T-helper 1 cell treated with Interleukin-12 subunit alpha and Interleukin-12 subunit beta and Interleukin-4 antibody, amounts not matched to agents 30 μg/mL and 1 μg/mL, for 36 hours (primary cell): ENCODE results near the gene HERC6.
A peak's percentile ranks its signal among the peaks of the same experiment; 100 is the strongest.
"Not testable (repeated sequence)": the region's sequence is repeated elsewhere in the genome, so short reads cannot be mapped to it uniquely, and the experiment has no call there.

ENCODE experiments used
- H3K27ac Mint-ChIP-seq: one replicate; pipeline ENCODE4 v1.8.0; 2021; ENCODE audit warnings: mild to moderate bottlenecking, mixed read lengths
- H3K27me3 Mint-ChIP-seq: one replicate; pipeline ENCODE4 v1.8.0; 2021; ENCODE audit warnings: low read depth, mixed read lengths
- H3K36me3 Mint-ChIP-seq: one replicate; pipeline ENCODE4 v1.8.0; 2021; ENCODE audit warnings: low read depth, mixed read lengths
- H3K4me1 Mint-ChIP-seq: one replicate; pipeline ENCODE4 v1.8.0; 2021; ENCODE audit warnings: low read depth, mixed read lengths
- H3K4me3 Mint-ChIP-seq: one replicate; pipeline ENCODE4 v1.8.0; 2021; ENCODE audit warnings: mild to moderate bottlenecking, moderate library complexity, mixed read lengths
- H3K9me3 Mint-ChIP-seq: one replicate; pipeline ENCODE4 v1.8.0; 2021; ENCODE audit warnings: mixed read lengths

Gene HERC6

GRCh38 chr4:88360791-88361190 is 17.9 kb upstream of the HERC6 start:
- Mint-ChIP-seq H3K4me1 (no peaks in the 10 kb centered on the region), H3K36me3 (peaks cover 2% of the 10 kb centered on the region), H3K4me3 (no peak overlapping the region), H3K27ac (no peak overlapping the region), H3K9me3 (peaks cover 25% of the 10 kb centered on the region), H3K27me3 (peaks cover 5% of the 10 kb centered on the region)

GRCh38 chr4:88361217-88361773 is 17.4 kb upstream of the HERC6 start:
- not testable (repeated sequence) for H3K36me3 Mint-ChIP-seq, H3K27ac Mint-ChIP-seq, H3K27me3 Mint-ChIP-seq, H3K4me1 Mint-ChIP-seq, H3K4me3 Mint-ChIP-seq
- peaks cover 25% of the 10 kb centered on the region for H3K9me3 Mint-ChIP-seq

- H3K36me3 Mint-ChIP-seq = no peaks in the 10 kb centered on the region
- peaks cover 5% of the 10 kb centered on the region for H3K27me3 Mint-ChIP-seq
- no peak overlapping the region for H3K27ac Mint-ChIP-seq
- peaks cover 8% of the 10 kb centered on the region for H3K9me3 Mint-ChIP-seq
- no peak overlapping the region for H3K4me3 Mint-ChIP-seq
- H3K4me1 Mint-ChIP-seq = peaks cover 6% of the 10 kb centered on the region
These were observed 12.2 kb upstream of the HERC6 start for GRCh38 chr4:88366460-88366859.

- H3K4me1 Mint-ChIP-seq = peaks cover 11% of the 10 kb centered on the region
These were observed 10.8 kb upstream of the HERC6 start for GRCh38 chr4:88367826-88368225.

GRCh38 chr4:88369180-88369812 is 9.4 kb upstream of the HERC6 start:
- H3K36me3 Mint-ChIP-seq, H3K27me3 Mint-ChIP-seq, H3K9me3 Mint-ChIP-seq, H3K4me3 Mint-ChIP-seq, H3K27ac Mint-ChIP-seq: not testable (repeated sequence)
- H3K4me1 Mint-ChIP-seq = peaks cover 13% of the 10 kb centered on the region

More at GRCh38 chr4:88367826-88368225, 10.8 kb upstream of the HERC6 start:
- H3K4me3 Mint-ChIP-seq = no peak overlapping the region
- H3K27ac Mint-ChIP-seq = no peak overlapping the region
- H3K9me3 Mint-ChIP-seq = peaks cover 8% of the 10 kb centered on the region
- H3K36me3 Mint-ChIP-seq = peaks cover 2% of the 10 kb centered on the region
- peaks cover 5% of the 10 kb centered on the region for H3K27me3 Mint-ChIP-seq

- Mint-ChIP-seq H3K27me3 (no peaks in the 10 kb centered on the region), H3K9me3 (peaks cover 14% of the 10 kb centered on the region), H3K4me3 (peak overlapping the region; percentile 54), H3K4me1 (peaks cover 51% of the 10 kb centered on the region), H3K27ac (peak overlapping the region; percentile 98), H3K36me3 (peaks cover 46% of the 10 kb centered on the region)
These were observed 2.5 kb downstream of the HERC6 start for GRCh38 chr4:88381123-88381522.

GRCh38 chr4:88382621-88383020 is 4.0 kb downstream of the HERC6 start:
- Mint-ChIP-seq H3K4me3 (peak overlapping the region; percentile 69), H3K36me3 (peaks cover 54% of the 10 kb centered on the region)

GRCh38 chr4:88390128-88390527 is 11.5 kb downstream of the HERC6 start:
- H3K27ac Mint-ChIP-seq = no peak overlapping the region
- H3K36me3 Mint-ChIP-seq = peaks cover 64% of the 10 kb centered on the region
- peaks cover 12% of the 10 kb centered on the region for H3K4me1 Mint-ChIP-seq
- H3K27me3 Mint-ChIP-seq = no peaks in the 10 kb centered on the region
- no peaks in the 10 kb centered on the region for H3K9me3 Mint-ChIP-seq
- H3K4me3 Mint-ChIP-seq = no peak overlapping the region

More at GRCh38 chr4:88382621-88383020, 4.0 kb downstream of the HERC6 start:
- Mint-ChIP-seq H3K27ac (peak overlapping the region; percentile 98), H3K9me3 (peaks cover 14% of the 10 kb centered on the region), H3K4me1 (peaks cover 50% of the 10 kb centered on the region), H3K27me3 (no peaks in the 10 kb centered on the region)

- Mint-ChIP-seq H3K36me3 (peaks cover 57% of the 10 kb centered on the region), H3K4me3 (no peak overlapping the region), H3K27me3 (no peaks in the 10 kb centered on the region), H3K9me3 (no peaks in the 10 kb centered on the region), H3K4me1 (peaks cover 9% of the 10 kb centered on the region), H3K27ac (no peak overlapping the region)
These were observed 13.1 kb downstream of the HERC6 start for GRCh38 chr4:88391703-88392102.

GRCh38 chr4:88396681-88397080 is 18.0 kb downstream of the HERC6 start:
- H3K27me3 Mint-ChIP-seq = no peaks in the 10 kb centered on the region
- H3K9me3 Mint-ChIP-seq = no peaks in the 10 kb centered on the region
- peaks cover 40% of the 10 kb centered on the region for H3K36me3 Mint-ChIP-seq
- H3K4me3 Mint-ChIP-seq = no peak overlapping the region
- H3K4me1 Mint-ChIP-seq = no peaks in the 10 kb centered on the region
- no peak overlapping the region for H3K27ac Mint-ChIP-seq

- Mint-ChIP-seq H3K4me1 (no peaks in the 10 kb centered on the region), H3K9me3 (no peaks in the 10 kb centered on the region), H3K4me3 (no peak overlapping the region), H3K36me3 (peaks cover 29% of the 10 kb centered on the region), H3K27me3 (no peaks in the 10 kb centered on the region), H3K27ac (no peak overlapping the region)
These were observed 19.7 kb downstream of the HERC6 start for GRCh38 chr4:88398381-88398780.

GRCh38 chr4:88409206-88409605 is 30.6 kb downstream of the HERC6 start:
- Mint-ChIP-seq H3K36me3 (peaks cover 69% of the 10 kb centered on the region), H3K4me1 (peaks cover 10% of the 10 kb centered on the region), H3K9me3 (no peaks in the 10 kb centered on the region), H3K27me3 (no peaks in the 10 kb centered on the region), H3K4me3 (no peak overlapping the region), H3K27ac (no peak overlapping the region)

- Mint-ChIP-seq H3K9me3 (no peaks in the 10 kb centered on the region), H3K27me3 (no peaks in the 10 kb centered on the region), H3K36me3 (peaks cover 69% of the 10 kb centered on the region), H3K4me1 (peaks cover 10% of the 10 kb centered on the region), H3K27ac (no peak overlapping the region), H3K4me3 (no peak overlapping the region)
These were observed 31.1 kb downstream of the HERC6 start for GRCh38 chr4:88409789-88410188.

- Mint-ChIP-seq H3K4me3 (no peak overlapping the region), H3K27me3 (no peaks in the 10 kb centered on the region), H3K4me1 (peaks cover 10% of the 10 kb centered on the region), H3K9me3 (no peaks in the 10 kb centered on the region), H3K36me3 (peaks cover 70% of the 10 kb centered on the region), H3K27ac (no peak overlapping the region)
These were observed 32.9 kb downstream of the HERC6 start for GRCh38 chr4:88411491-88412096.

GRCh38 chr4:88413801-88414200 is 35.1 kb downstream of the HERC6 start:
- H3K36me3 Mint-ChIP-seq = peaks cover 69% of the 10 kb centered on the region
- H3K27me3 Mint-ChIP-seq = no peaks in the 10 kb centered on the region
- no peak overlapping the region for H3K4me3 Mint-ChIP-seq
- peaks cover 7% of the 10 kb centered on the region for H3K4me1 Mint-ChIP-seq
- no peaks in the 10 kb centered on the region for H3K9me3 Mint-ChIP-seq
- no peak overlapping the region for H3K27ac Mint-ChIP-seq
